ENCODE measurements around the gene GSTA5.
"Not testable (repeated sequence)": the region's sequence is repeated elsewhere in the genome, so short reads cannot be mapped to it uniquely, and the experiment has no call there.

Gene GSTA5

GRCh38 chr6:52834481-52834880, 6.1 kb downstream of the GSTA5 start:
- DNase-seq (ENCODE audit: low read depth, low spot score) = no peak

GRCh38 chr6:52830869-52831268, 9.7 kb downstream of the GSTA5 start:
- DNase-seq (ENCODE audit: low read depth, low spot score) = not testable (repeated sequence)

- no peak for DNase-seq (ENCODE audit: low read depth, low spot score)
Measured at GRCh38 chr6:52829046-52829817, 11.4 kb downstream of the GSTA5 start.

DNA sequence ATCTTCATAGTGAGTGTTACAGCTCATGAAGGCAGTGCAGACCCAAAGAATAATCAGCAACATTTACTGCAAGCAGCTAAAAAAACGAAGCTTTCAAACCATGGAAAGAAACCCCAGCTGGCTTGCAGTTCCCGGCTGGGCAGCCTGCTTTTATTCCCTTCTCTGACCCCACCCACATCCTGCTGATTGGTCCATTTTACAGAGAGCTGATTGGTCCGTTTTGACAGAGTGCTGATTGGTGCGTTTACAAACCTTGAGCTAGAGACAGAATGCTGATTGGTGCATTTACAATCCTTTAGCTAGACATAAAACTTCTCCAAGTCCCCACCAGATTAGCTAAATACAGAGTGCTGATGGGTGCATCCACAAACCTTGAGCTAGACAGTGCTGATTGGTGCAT, 12.0 kb downstream of the GSTA5 start:
- not testable (repeated sequence) for DNase-seq (ENCODE audit: low read depth, low spot score)

DNA sequence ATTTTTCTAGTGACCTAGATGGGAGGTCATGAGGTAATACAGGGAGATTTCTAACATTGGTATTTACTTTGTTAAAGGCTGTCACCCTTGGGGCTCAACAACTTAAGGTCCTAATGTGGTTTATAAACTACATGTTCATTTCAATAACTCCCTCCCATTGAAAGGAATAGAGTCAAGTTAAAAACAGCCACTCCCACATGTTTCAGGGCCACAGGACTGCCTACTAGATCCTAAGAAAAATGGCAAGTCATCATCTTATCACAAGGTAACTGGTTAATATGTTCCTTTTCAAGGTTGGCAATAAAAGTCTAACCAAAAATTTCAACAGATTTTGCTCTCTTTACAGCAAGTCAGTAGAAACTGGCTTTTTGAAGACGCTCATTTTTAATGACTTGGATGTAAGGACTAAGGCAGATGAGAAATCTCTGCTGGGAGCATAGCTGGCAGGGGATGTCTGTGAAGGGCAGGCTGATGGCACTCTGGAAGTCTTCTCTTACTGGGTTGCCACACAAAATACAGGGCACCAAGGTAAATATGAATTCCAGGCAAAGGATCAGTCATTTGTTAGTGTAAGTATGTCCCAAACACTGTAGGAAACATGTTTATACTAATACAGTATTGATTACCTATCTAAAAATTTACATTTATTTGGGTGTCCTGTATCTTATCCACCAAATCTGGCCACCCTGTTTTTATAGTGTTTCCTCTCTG, 13.4 kb downstream of the GSTA5 start:
- not testable (repeated sequence) for DNase-seq (ENCODE audit: low read depth, low spot score)

DNA sequence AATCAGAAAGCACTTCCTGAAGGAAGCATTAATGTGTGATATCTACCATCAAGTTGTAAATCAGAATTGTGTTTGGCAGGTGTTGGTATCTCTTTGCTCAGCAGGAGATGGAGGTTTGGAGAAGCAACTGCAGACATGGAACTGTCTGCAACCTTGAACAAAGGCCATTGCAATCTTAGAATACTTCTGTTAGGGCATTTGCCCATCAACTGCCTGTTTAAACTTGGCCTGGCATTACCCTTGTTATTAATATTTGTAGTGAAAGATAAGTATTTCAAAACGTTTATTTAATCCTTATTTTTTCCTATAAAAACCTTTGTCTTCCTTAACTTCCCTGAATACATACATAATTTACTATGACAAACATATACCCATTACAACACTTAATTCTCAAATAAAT, 14.1 kb downstream of the GSTA5 start:
- DNase-seq (ENCODE audit: low read depth, low spot score) = no peak

GRCh38 chr6:52825900-52826459, 14.6 kb downstream of the GSTA5 start:
- not testable (repeated sequence) for DNase-seq (ENCODE audit: low read depth, low spot score)

GRCh38 chr6:52825270-52825793, 15.3 kb downstream of the GSTA5 start:
- not testable (repeated sequence) for DNase-seq (ENCODE audit: low read depth, low spot score)

DNA sequence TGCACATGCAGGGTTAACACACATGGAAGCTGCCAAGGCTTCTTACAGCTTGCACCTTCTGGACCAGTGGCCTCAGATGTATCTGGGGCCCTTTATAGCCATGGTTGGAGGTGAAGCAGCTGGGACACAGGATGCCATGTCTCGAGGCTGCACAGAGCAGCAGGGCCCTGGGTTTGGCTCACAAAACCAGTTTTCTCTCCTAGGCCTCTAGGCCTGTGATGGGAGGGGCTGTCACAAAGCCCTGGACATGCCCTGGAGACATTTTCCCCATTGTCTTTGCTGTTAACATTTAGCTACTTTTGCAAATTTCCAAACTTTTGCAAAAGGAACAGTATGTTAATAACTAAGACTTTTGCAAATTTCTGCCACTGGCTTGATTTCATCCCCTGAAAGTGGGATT, 18.8 kb downstream of the GSTA5 start:
- DNase-seq (ENCODE audit: low read depth, low spot score) = no peak

DNA sequence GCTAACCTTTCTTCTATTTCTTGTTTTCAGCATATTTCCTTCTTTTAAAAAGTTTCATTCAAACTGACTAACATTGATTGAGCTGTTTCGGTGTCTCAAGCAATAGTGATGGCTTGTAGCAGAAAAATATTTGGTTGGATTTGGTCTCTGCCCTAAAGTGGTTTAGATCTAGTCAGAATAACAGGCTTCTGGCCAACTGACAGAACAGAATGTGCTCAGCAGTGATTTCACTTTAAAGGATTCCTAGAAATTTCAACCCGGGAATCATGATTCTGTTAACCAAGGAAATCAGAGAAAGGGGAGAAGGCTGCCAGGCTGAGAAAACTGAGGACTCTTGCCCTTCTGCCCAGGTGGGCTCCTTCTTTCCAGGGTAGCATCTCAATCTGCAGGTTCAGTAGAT, 20.4 kb downstream of the GSTA5 start:
- no peak for DNase-seq (ENCODE audit: low read depth, low spot score)

DNA sequence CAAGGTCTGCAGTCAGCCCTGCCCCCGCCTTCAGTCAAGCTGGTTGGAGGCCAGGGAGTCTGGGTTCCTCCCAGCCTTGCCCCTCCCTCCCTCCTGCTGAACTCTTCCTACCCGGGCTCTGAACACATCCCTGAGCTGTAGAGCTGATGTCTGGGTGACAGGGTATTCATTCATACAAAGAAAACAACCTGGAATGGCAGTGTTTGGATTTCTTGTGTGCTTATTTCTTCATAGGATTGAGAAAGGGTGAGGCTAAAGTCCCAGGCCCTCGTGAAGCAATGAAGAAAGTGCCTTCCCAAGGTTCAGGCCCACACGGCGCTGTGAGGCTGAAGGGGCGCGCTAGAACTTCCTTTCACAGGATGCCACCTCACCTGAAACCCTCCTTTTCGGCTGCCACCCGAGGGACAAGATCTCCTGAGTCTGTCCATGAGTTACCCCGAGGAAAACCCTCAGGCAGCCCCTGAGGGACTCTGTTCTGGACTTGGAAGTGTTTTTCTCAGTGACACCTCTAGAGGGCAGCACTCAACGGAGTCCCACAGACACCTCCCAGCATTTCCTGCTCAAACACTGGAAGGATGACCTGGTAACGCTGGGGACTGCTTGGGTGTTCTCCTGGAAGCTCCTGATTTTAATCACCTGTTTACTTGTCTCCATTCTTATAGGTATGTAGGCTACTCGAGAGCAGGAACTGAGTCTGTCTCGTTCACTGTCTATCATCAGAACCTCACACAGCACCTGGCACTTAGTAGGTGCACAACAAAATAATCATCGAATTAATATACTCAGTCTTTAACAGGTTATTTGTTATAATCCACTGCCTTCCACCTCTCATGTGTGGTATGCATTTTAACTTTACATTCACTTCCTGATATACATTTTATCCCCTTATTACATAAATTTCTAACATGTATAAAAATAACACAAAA, 25.2 kb downstream of the GSTA5 start:
- DNase-seq (ENCODE audit: low read depth, low spot score) = no peak

DNA sequence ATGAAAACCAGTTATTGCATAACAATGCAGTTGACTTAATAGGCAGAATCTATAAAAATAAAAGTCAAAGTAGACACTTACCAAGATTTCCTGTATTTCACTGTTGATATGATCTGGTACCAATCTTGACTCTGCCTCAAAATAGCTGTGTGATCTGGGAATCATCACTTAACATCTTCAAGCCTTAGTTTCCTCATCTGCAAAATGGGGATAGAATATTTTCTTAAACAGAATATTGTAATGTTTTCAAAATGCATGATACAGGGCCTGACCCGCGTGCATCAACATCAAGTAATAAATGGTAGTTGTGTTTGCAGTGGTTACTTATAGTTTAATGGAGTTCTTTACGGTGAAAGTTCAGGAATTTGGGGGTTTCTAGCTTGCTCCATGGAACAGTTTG, 26.1 kb downstream of the GSTA5 start:
- not testable (repeated sequence) for DNase-seq (ENCODE audit: low read depth, low spot score)

DNA sequence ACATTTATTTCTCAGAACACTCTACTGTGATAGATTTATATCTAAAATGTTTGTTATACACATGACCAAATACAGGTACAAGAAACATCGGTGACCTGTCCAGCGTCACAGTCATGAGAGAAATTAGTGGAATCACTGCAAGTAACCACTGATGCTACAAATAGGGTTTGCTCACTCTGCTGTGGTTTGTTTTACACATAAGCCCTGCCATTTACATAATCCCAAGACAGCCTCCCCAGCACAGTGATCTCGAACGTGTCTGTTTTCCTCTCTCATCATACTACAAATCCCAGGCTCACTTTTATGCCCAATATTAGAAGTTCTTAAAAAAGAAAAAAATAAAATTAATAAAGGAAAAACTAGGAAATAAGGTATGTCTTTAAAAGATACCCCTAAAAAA, 30.8 kb downstream of the GSTA5 start:
- DNase-seq (ENCODE audit: low read depth, low spot score) = not testable (repeated sequence)

- DNase-seq (ENCODE audit: low read depth, low spot score) = no peak
Measured at GRCh38 chr6:52808660-52809059, 32.0 kb downstream of the GSTA5 start.

- DNase-seq (ENCODE audit: low read depth, low spot score) = not testable (repeated sequence)
Measured at GRCh38 chr6:52803668-52804255, 36.9 kb downstream of the GSTA5 start, which contains the start of gene GSTA1. Gene GSTA1, minus strand, starts transcription at chr6:52803816. Its CDS starts 4,549 bp downstream, at chr6:52799267.

- DNase-seq (ENCODE audit: low read depth, low spot score) = no peak
Measured at GRCh38 chr6:52802806-52803205, 37.8 kb downstream of the GSTA5 start.

GRCh38 chr6:52801188-52801841, 39.3 kb downstream of the GSTA5 start:
- DNase-seq (ENCODE audit: low read depth, low spot score) = no peak

- not testable (repeated sequence) for DNase-seq (ENCODE audit: low read depth, low spot score)
Measured at GRCh38 chr6:52799272-52799671, 41.3 kb downstream of the GSTA5 start.

DNA sequence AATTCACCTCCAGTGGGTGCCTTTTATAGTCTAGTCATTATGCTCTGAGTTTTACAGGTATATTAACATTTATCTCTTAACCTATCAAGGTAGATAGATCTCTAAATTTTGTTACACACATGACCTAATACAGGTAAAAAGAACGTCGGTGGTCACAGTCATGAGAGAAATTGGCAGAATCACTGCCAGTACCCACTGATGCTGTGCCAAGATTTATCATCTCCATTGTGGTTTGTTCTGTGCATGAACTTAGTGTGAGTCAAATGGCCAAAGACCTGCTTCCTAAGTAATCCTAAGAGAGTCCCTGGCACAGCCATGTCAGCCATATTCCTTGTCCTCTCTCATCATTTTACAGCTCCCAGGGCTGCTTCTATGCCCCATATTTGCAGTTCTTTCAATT, 46.2 kb downstream of the GSTA5 start:
- DNase-seq (ENCODE audit: low read depth, low spot score) = not testable (repeated sequence)

- no peak for DNase-seq (ENCODE audit: low read depth, low spot score)
Measured at GRCh38 chr6:52790861-52791260, 49.8 kb downstream of the GSTA5 start.

Data from activated naive CD8-positive, alpha-beta T cell treated with anti-CD3 and anti-CD28 coated beads, Interleukin-2, amount 50 U/mL, for 16 hours (primary cell).